Bronchus fibroblast of lung (primary cell): ENCODE measurements around the gene SCN5A. TPM values are rescaled to one million over a fixed set of nuclear protein-coding genes. Genes with fewer than 3 reads are reported as not detected.

Source experiments
- total RNA-seq: library from RNA; depleted of rRNA; stranded (reverse); fragments of >200 nt; gene quantifications from 2 replicates; pipeline ENCODE4 v1.2.3, GENCODE V29; 2015

Gene SCN5A
- total RNA-seq: 0.30 and 0.34 TPM in 2 replicates

DNA sequence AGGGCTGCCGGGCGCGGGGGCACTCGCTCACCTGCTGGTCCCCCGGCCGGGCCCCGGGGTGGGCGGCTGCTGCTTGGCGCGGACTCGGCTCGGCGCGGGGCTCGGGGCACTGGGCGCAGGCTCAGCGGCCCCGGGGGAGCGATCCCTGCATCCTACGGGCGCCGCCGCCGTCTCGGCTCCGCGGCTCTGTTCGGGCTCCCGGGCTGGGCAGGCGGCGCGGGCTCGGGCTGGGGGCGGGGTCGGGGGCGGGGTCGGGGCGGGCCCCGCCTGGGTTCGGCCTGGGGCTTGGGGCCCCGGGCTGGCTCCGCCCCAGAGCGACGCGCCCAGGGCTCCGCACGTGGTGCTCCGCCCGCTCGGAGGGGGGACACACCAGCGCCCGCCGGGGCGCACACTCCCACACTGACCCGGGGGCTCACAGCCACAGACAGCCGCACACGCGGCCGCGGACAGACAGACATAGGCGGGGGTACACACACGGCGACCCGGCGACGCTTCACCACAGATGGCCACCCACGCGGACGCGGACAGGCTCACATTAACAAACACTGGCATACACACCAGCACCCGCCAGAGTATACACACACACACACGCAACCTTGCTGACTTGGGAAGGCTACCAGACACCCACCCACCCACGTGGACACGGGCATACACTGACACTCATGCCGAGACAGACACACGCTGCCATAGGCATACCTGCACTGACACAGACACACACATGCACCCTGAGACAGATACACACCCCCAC, at the start of gene SCN5A:
TSS of gene SCN5A (minus strand) at position 188 of the 748 bp plus-strand sequence. CDS start 16,380 bp downstream, outside the sequence.

Other genes starting within 250 kb of the SCN5A start
- gene ACVR2B, start 195.8 kb downstream of the SCN5A start, total RNA-seq: 1.0 and 1.5 TPM in 2 replicates
- gene EXOG, start 153.3 kb downstream of the SCN5A start, total RNA-seq: 4.9 and 7.0 TPM in 2 replicates
- gene SCN10A, start 166.5 kb upstream of the SCN5A start, total RNA-seq: not detected in 2 replicates